ENCODE measurements around the gene PARD6A. TPM values are rescaled to one million over a fixed set of nuclear protein-coding genes. Genes with fewer than 3 reads are reported as not detected.
"Not testable (repeated sequence)": the region's sequence is repeated elsewhere in the genome, so short reads cannot be mapped to it uniquely, and the experiment has no call there.

The PARD6A gene
- total RNA-seq, 1 donor from 2014 or later = 18.7 TPM

DNA sequence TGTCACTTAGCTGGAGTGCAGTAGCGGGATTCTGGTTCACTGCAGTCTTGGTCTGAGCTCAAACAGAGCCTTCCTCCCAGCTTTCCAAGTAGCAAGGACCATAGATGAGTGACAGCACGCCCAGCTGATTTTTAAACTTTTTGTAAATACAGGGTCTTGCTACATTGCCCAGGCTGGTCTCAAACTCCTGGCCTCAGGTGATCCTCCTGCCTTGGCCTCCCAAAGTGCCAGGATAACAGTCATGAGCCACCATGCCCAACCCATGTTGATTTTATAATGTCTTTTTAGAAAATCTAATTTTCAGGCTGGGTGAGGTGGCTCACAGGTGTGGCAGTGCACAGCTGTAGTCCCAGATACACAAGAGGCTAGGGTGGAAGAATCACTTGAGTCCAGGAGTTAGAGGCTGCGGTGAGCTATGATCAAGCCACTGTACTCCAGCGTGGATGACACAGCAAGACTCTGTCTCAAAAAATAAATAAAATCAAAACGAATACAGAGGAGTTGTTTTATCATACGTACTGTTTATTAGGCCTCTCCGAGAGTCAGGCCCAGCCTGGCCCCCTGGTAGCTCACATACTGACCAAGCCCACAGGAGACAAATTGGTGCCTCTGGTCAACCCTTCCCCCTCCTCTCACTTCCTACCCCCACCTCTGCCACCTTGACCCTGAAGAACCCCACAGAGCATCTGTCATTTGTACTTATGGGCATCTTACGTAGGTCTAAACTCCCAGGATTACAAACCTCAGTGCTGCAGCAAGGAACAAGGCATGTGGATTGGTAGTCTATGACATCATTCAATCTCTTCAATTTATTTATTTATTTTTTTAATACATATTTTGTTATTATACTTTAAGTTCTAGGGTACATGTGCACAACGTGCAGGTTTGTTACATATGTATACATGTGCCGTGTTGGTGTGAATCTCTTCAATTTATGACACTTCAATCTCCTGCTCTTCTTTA, 19.5 kb downstream of the PARD6A start:
- Mint-ChIP-seq H3K4me3 (ENCODE audit: unreplicated experiment) (no peak overlapping the region), H3K4me1 (ENCODE audit: low read depth, unreplicated experiment) (no peaks in the 10 kb centered on the region), H3K27me3 (ENCODE audit: unreplicated experiment) (no peaks in the 10 kb centered on the region), H3K27ac (ENCODE audit: unreplicated experiment) (no peak overlapping the region), H3K9me3 (ENCODE audit: unreplicated experiment) (peaks cover 2% of the 10 kb centered on the region), H3K36me3 (ENCODE audit: unreplicated experiment) (no peaks in the 10 kb centered on the region)
- TF ChIP-seq CTCF (IDR thresholded peaks at IDR 0.05; ENCODE audit: partially characterized antibody, unreplicated experiment) = no peak
- DNase-seq = no peak

DNA sequence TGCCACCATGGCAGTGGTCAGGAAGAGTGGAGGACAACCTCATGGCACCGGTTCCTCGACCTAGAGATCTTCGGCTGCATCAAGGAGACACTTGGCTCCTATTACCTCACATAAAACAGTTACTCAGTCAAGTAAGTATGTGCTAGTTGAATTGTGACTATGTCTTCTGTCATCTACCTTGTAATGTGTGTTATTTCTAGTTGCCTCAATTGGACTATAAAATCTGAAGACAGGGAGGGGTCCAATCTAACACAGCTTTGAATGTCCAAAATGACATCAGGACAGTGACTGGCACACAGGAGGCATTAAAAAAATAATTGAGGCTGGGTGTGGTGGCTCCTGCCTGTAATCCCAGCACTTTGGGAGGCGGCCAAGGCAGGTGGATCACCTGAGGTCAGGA, 23.0 kb downstream of the PARD6A start:
- Mint-ChIP-seq H3K4me1 (ENCODE audit: low read depth, unreplicated experiment) (no peaks in the 10 kb centered on the region), H3K36me3 (ENCODE audit: unreplicated experiment) (no peaks in the 10 kb centered on the region), H3K9me3 (ENCODE audit: unreplicated experiment) (no peaks in the 10 kb centered on the region), H3K27me3 (ENCODE audit: unreplicated experiment) (no peaks in the 10 kb centered on the region), H3K27ac (ENCODE audit: unreplicated experiment) (no peak overlapping the region), H3K4me3 (ENCODE audit: unreplicated experiment) (no peak overlapping the region)
- no peak for DNase-seq
- TF ChIP-seq CTCF (IDR thresholded peaks at IDR 0.05; ENCODE audit: partially characterized antibody, unreplicated experiment) = no peak

GRCh38 chr16:67685388-67686112, 24.8 kb downstream of the PARD6A start:
- no peak for TF ChIP-seq CTCF (IDR thresholded peaks at IDR 0.05; ENCODE audit: partially characterized antibody, unreplicated experiment)
- no peaks in the 10 kb centered on the region for H3K36me3 Mint-ChIP-seq (ENCODE audit: unreplicated experiment)
- no peak overlapping the region for H3K27ac Mint-ChIP-seq (ENCODE audit: unreplicated experiment)
- H3K4me1 Mint-ChIP-seq (ENCODE audit: low read depth, unreplicated experiment) = no peaks in the 10 kb centered on the region
- H3K9me3 Mint-ChIP-seq (ENCODE audit: unreplicated experiment) = no peaks in the 10 kb centered on the region
- DNase-seq = no peak
- H3K4me3 Mint-ChIP-seq (ENCODE audit: unreplicated experiment) = no peak overlapping the region
- no peaks in the 10 kb centered on the region for H3K27me3 Mint-ChIP-seq (ENCODE audit: unreplicated experiment)

DNA sequence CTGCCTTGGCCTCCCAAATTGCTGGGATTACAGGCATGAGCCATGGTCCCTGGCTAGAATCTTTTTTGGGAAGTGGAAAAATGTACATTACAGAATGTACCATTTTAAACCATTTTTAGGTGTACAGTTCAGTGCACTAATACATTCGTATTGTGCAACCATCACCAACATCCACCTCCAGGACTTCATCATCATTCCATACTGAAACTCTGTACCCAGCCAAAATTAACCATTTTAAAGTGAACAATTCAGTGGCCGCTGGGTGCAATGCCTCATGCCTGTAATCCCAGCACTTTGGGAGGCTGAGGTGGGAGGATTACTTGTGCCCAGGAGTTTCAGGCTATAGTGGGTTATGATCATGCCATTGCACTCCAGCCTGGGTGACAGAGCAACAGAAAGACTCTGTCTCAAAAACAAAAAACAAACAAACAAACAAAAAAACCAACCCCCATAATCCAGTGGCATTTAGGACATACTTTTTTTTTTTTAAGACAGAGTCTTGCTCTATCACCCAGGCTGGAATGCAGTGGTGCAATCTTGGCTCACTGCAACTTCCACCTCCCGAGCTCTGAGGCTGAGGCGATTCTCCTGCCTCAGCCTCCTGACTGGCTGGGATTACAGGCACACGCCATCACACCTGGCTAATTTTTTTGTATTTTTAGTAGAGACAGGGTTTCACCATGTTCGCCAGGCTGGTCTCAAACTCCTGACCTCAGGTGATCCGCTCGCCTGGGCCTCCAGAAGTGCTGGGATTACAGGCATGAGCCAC, 32.9 kb downstream of the PARD6A start:
- not testable (repeated sequence) for H3K4me3 Mint-ChIP-seq (ENCODE audit: unreplicated experiment); H3K27ac Mint-ChIP-seq (ENCODE audit: unreplicated experiment); H3K9me3 Mint-ChIP-seq (ENCODE audit: unreplicated experiment); H3K27me3 Mint-ChIP-seq (ENCODE audit: unreplicated experiment); H3K4me1 Mint-ChIP-seq (ENCODE audit: low read depth, unreplicated experiment); H3K36me3 Mint-ChIP-seq (ENCODE audit: unreplicated experiment); DNase-seq

GRCh38 chr16:67694611-67695010, 33.9 kb downstream of the PARD6A start:
- no peaks in the 10 kb centered on the region for H3K4me1 Mint-ChIP-seq (ENCODE audit: low read depth, unreplicated experiment)
- H3K27ac Mint-ChIP-seq (ENCODE audit: unreplicated experiment) = peak overlapping the region; percentile 6
- peaks cover 3% of the 10 kb centered on the region for H3K27me3 Mint-ChIP-seq (ENCODE audit: unreplicated experiment)
- TF ChIP-seq CTCF (IDR thresholded peaks at IDR 0.05; ENCODE audit: partially characterized antibody, unreplicated experiment) = no peak
- H3K36me3 Mint-ChIP-seq (ENCODE audit: unreplicated experiment) = peaks cover 10% of the 10 kb centered on the region
- H3K4me3 Mint-ChIP-seq (ENCODE audit: unreplicated experiment) = no peak overlapping the region
- H3K9me3 Mint-ChIP-seq (ENCODE audit: unreplicated experiment) = peaks cover 3% of the 10 kb centered on the region
- no peak for DNase-seq
